ENCODE measurements around the gene SLC66A1. TPM values are rescaled to one million over a fixed set of nuclear protein-coding genes. Genes with fewer than 3 reads are reported as not detected.
"Not testable (repeated sequence)": the region's sequence is repeated elsewhere in the genome, so short reads cannot be mapped to it uniquely, and the experiment has no call there.

The SLC66A1 gene
- total and polyA plus RNA-seq, 4 experiments from 2014 or later, result 3.0 to 10.2 (median 6.1) TPM

DNA sequence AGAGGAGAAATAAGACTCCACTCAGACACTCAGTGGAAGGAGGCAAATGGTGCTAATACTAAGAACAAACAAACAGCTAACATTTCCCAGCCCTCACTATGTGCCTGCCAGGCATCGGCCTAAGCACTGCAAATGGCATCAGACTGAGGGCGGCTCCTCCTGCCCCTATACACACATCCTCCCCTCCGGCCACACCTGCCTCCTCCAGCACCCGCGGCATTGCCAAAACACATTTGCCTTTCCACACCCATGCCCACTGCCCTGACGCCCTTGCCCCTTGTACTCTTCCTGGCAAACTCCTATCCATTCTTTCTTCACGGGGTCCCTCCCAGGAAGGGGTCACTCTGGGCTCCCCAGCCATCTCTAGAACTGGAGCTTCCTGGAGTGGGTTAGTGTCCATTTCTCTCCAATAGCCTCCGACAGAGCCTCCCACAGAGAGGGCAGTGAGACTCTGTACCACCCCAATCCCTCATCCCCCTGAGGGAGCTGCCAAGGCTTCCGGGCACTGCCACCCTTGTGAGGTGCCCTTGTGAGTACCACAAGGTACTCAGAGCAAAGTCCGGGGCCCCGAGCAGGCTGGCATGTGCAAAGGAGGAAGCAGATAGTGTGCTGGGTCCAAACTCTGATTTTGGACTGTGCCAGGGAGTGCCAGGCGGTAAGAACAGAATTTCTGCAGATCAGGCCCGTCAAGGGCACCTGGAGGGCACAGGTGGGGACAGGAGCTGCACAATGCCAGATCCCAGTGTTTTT lies 24.5 kb upstream of the SLC66A1 start:
- H3K9me3 Mint-ChIP-seq, result peaks cover 0 to 6% (median 0%) of the 10 kb centered on the region in 8 donors
- peaks cover 3 to 8% of the 10 kb centered on the region in 2 donors for H3K36me3 Mint-ChIP-seq
- DNase-seq, result no peak
- POLR2A ChIA-PET (ENCODE audit: partially characterized antibody), result interaction anchor here (0.6 kb wide), 1 partner anchor 339 kb away, joined by 3 read pairs; no protein-coding TSS in a partner anchor
- peak overlapping the region; percentile 52 to 76 (median 64) for H3K4me3 Mint-ChIP-seq
- H3K27ac Mint-ChIP-seq, result peak overlapping the region in 1 of 7 donors; percentile 75
- Histone ChIP-seq H3K4me3 (ENCODE audit: low read length in 2 of 2) (no peak overlapping the region), H3K36me3 (ENCODE audit: insufficient read depth, low read length) (no peaks in the 10 kb centered on the region), H3K27me3 (ENCODE audit: insufficient read depth, low read length) (no peaks in the 10 kb centered on the region), H3K27ac (ENCODE audit: low read depth, low read length) (no peak overlapping the region), H3K4me1 (ENCODE audit: insufficient read depth, low read length) (peaks cover 6% of the 10 kb centered on the region), H3K9me3 (ENCODE audit: control insufficient read depth in 1 of 2, low read length in 2 of 2) (no peaks in the 10 kb centered on the region)
- H3K4me1 Mint-ChIP-seq, result peaks cover 0 to 10% (median 1%) of the 10 kb centered on the region in 4 donors
- intact Hi-C loops (cut with micrococcal nuclease), result no loop called here
- CTCF ChIA-PET (ENCODE audit: partially characterized antibody), result no interaction called here
- H3K27me3 Mint-ChIP-seq, result peaks cover 0 to 4% of the 10 kb centered on the region in 2 donors

DNA sequence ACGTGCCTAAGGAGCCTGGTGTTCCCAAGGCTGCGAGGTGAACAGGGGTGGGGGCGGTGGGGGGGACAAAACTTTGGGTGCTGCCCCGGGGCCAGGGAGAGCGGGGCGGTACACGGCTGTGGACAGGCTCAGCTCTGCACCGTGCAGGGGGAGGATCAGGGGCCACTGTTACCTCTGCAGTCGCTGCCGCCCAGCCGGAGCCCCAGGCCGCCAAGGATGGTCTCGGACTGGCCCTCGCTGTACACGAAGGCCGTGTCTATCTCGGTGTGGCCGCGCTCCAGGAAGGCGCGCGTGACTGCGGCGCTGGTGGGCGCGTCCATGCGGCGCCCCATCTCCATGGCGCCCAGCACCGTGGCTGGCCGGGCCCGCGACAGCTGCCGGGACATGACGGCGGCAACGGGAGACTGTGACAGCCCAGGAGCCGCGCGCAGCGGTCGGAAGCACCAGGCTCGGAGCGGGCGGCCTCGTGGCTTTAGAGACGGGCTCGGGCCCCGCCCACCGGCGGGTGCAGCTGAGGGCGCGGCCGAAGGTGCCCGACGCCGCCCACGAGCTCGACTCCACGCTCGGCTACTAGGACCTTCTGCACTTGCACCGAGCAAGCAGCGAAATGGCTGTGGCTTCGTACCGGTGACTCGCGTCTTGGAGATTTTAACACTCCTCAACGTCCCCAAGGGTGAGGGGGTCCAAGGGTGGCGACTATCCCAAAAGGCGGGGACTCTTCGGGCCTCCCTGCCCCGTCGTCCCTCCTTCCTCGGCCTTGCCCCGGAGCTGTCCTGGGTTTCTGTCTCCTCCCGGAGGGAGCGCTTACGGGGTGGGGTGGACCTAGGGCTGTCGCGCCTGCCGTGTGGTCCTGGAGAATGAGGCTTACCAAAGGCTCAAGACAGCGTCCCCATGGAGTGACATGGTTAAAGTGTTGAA lies 23.5 kb upstream of the SLC66A1 start, which contains the start of gene AKR7A3:
Gene AKR7A3, minus strand, starts transcription at position 447 of the 918 bp plus-strand sequence. Its CDS starts 61 bp downstream, at position 386.
- H3K36me3 Mint-ChIP-seq; CTCF ChIA-PET (ENCODE audit: partially characterized antibody); H3K4me1 Mint-ChIP-seq; H3K36me3 ChIP-seq (ENCODE audit: insufficient read depth, low read length); H3K4me1 ChIP-seq (ENCODE audit: insufficient read depth, low read length); H3K27me3 Mint-ChIP-seq; H3K27ac Mint-ChIP-seq; H3K27ac ChIP-seq (ENCODE audit: low read depth, low read length); H3K27me3 ChIP-seq (ENCODE audit: insufficient read depth, low read length); POLR2A ChIA-PET (ENCODE audit: partially characterized antibody); H3K9me3 ChIP-seq (ENCODE audit: control insufficient read depth in 1 of 2, low read length in 2 of 2); intact Hi-C loops (cut with micrococcal nuclease): not testable (repeated sequence)
- Mint-ChIP-seq H3K9me3 (peaks cover 0 to 14% (median under 1%) of the 10 kb centered on the region in 8 donors), H3K4me3 (peak within 1 kb of the TSS; percentile 52 to 76 (median 64))
- H3K4me3 ChIP-seq (ENCODE audit: low read length in 2 of 2), result peak within 1 kb of the TSS in 1 of 2 donors; percentile 35
- peak; percentile 45 to 64 (median 54) for DNase-seq

DNA sequence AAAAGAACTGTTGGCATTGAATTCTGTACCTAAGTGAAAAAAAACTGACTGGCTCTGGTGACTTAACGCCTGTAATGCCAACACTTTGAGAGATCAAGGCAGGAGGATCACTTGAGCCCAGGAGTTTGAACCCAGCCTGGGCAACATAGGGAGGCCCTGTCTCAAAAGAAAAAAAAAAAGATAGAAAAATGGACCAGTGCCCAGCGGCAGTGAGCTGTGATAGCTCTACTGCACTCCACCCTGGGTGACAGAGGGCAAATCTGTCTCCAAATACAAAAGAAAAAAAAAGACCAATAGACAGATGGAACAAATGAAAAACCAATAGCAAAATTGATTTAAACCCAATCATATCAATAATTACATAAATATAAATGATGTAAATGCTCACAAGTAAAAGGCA lies 22.9 kb upstream of the SLC66A1 start:
- POLR2A ChIA-PET (ENCODE audit: partially characterized antibody), result no interaction called here
- H3K36me3 Mint-ChIP-seq, result peaks cover 6 to 10% of the 10 kb centered on the region in 2 donors
- H3K4me1 Mint-ChIP-seq, result peaks cover 0 to 10% (median 1%) of the 10 kb centered on the region in 4 donors
- CTCF ChIA-PET (ENCODE audit: partially characterized antibody), result no interaction called here
- peaks cover 0 to 17% (median 4%) of the 10 kb centered on the region in 8 donors for H3K9me3 Mint-ChIP-seq
- DNase-seq, result no peak
- Histone ChIP-seq H3K4me1 (ENCODE audit: insufficient read depth, low read length) (peaks cover 6% of the 10 kb centered on the region), H3K36me3 (ENCODE audit: insufficient read depth, low read length) (no peaks in the 10 kb centered on the region), H3K27ac (ENCODE audit: low read depth, low read length) (no peak overlapping the region), H3K4me3 (ENCODE audit: low read length in 2 of 2) (peak overlapping the region in 1 of 2 donors; percentile 35), H3K27me3 (ENCODE audit: insufficient read depth, low read length) (no peaks in the 10 kb centered on the region), H3K9me3 (ENCODE audit: control insufficient read depth in 1 of 2, low read length in 2 of 2) (peaks cover 0 to under 1% of the 10 kb centered on the region in 2 donors)
- intact Hi-C loops (cut with micrococcal nuclease), result no loop called here
- H3K27ac Mint-ChIP-seq, result no peak overlapping the region
- H3K27me3 Mint-ChIP-seq, result peaks cover 0 to 4% of the 10 kb centered on the region in 2 donors
- H3K4me3 Mint-ChIP-seq, result peak overlapping the region; percentile 7 to 76 (median 50)

GRCh38 chr1:19294638-19295037 lies 17.5 kb upstream of the SLC66A1 start:
- CTCF ChIA-PET (ENCODE audit: partially characterized antibody), result no interaction called here

GRCh38 chr1:19300211-19300610 lies 11.9 kb upstream of the SLC66A1 start:
- no peak for DNase-seq
- peaks cover 0 to 12% (median 6%) of the 10 kb centered on the region in 8 donors for H3K9me3 Mint-ChIP-seq
- CTCF ChIA-PET (ENCODE audit: partially characterized antibody), result no interaction called here
- no peak overlapping the region for H3K4me3 ChIP-seq (ENCODE audit: low read length in 2 of 2)
- peaks cover 0 to 3% (median under 1%) of the 10 kb centered on the region in 4 donors for H3K4me1 Mint-ChIP-seq
- H3K27ac ChIP-seq (ENCODE audit: low read depth, low read length), result no peak overlapping the region
- peaks cover 10% of the 10 kb centered on the region for H3K36me3 ChIP-seq (ENCODE audit: insufficient read depth, low read length)
- H3K27me3 ChIP-seq (ENCODE audit: insufficient read depth, low read length), result no peaks in the 10 kb centered on the region
- no peaks in the 10 kb centered on the region for H3K4me1 ChIP-seq (ENCODE audit: insufficient read depth, low read length)
- intact Hi-C loops (cut with micrococcal nuclease), result no loop called here
- H3K27ac Mint-ChIP-seq, result no peak overlapping the region
- no peaks in the 10 kb centered on the region for H3K27me3 Mint-ChIP-seq
- POLR2A ChIA-PET (ENCODE audit: partially characterized antibody), result no interaction called here
- H3K9me3 ChIP-seq (ENCODE audit: control insufficient read depth in 1 of 2, low read length in 2 of 2), result peaks cover 0 to 1% of the 10 kb centered on the region in 2 donors
- H3K4me3 Mint-ChIP-seq, result no peak overlapping the region
- peaks cover 25 to 26% of the 10 kb centered on the region in 2 donors for H3K36me3 Mint-ChIP-seq

More at GRCh38 chr1:19294638-19295037, 17.5 kb upstream of the SLC66A1 start:
- H3K27me3 ChIP-seq (ENCODE audit: insufficient read depth, low read length), result no peaks in the 10 kb centered on the region
- H3K36me3 ChIP-seq (ENCODE audit: insufficient read depth, low read length), result no peaks in the 10 kb centered on the region
- H3K4me1 ChIP-seq (ENCODE audit: insufficient read depth, low read length), result no peaks in the 10 kb centered on the region
- H3K4me1 Mint-ChIP-seq, result peaks cover 0 to 3% (median under 1%) of the 10 kb centered on the region in 4 donors
- POLR2A ChIA-PET (ENCODE audit: partially characterized antibody), result interaction anchor here (0.8 kb wide), 1 partner anchor 17 kb away, joined by 3 read pairs; the partner anchor contains the start of gene AKR7A2
- no peak overlapping the region for H3K27ac ChIP-seq (ENCODE audit: low read depth, low read length)
- peaks cover 0 to 10% of the 10 kb centered on the region in 2 donors for H3K9me3 ChIP-seq (ENCODE audit: control insufficient read depth in 1 of 2, low read length in 2 of 2)
- H3K27ac Mint-ChIP-seq, result no peak overlapping the region
- no peak overlapping the region for H3K4me3 Mint-ChIP-seq
- peaks cover 8 to 23% of the 10 kb centered on the region in 2 donors for H3K36me3 Mint-ChIP-seq
- no peak for DNase-seq
- intact Hi-C loops (cut with micrococcal nuclease), result no loop called here
- peaks cover 0 to 35% (median 18%) of the 10 kb centered on the region in 8 donors for H3K9me3 Mint-ChIP-seq
- H3K4me3 ChIP-seq (ENCODE audit: low read length in 2 of 2), result no peak overlapping the region
- H3K27me3 Mint-ChIP-seq, result no peaks in the 10 kb centered on the region

DNA sequence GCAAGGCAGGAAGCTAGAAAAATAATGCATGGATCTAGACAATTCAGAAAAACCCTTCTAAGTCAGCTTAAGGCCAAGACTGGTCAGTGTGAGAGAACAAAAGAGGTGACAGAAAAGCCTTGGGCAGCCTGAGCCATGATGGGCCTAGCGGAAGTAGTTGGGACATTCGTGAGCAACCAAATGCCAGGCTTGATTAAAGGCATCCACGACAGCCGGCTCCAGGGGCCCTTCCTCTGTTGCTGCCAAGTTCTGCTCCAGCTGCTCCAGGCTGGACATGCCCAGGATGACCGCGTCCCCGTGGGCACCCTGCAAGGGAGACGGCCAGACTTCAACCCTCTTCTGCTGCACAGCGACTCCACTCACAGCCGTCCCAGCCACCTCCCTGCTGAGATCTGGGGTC lies 8.0 kb upstream of the SLC66A1 start:
- H3K9me3 ChIP-seq (ENCODE audit: control insufficient read depth in 1 of 2, low read length in 2 of 2); CTCF ChIA-PET (ENCODE audit: partially characterized antibody); H3K27me3 ChIP-seq (ENCODE audit: insufficient read depth, low read length); H3K4me1 ChIP-seq (ENCODE audit: insufficient read depth, low read length); H3K27ac ChIP-seq (ENCODE audit: low read depth, low read length); H3K27ac Mint-ChIP-seq; H3K4me3 Mint-ChIP-seq; DNase-seq; intact Hi-C loops (cut with micrococcal nuclease); H3K27me3 Mint-ChIP-seq; H3K9me3 Mint-ChIP-seq; H3K4me3 ChIP-seq (ENCODE audit: low read length in 2 of 2): not testable (repeated sequence)
- POLR2A ChIA-PET (ENCODE audit: partially characterized antibody), result interaction anchor here (0.7 kb wide), 1 partner anchor 391 kb away, joined by 3 read pairs; no protein-coding TSS in a partner anchor
- peaks cover 4 to 11% (median 5%) of the 10 kb centered on the region in 4 donors for H3K4me1 Mint-ChIP-seq
- H3K36me3 ChIP-seq (ENCODE audit: insufficient read depth, low read length), result peaks cover 20% of the 10 kb centered on the region
- peaks cover 39 to 50% of the 10 kb centered on the region in 2 donors for H3K36me3 Mint-ChIP-seq

DNA sequence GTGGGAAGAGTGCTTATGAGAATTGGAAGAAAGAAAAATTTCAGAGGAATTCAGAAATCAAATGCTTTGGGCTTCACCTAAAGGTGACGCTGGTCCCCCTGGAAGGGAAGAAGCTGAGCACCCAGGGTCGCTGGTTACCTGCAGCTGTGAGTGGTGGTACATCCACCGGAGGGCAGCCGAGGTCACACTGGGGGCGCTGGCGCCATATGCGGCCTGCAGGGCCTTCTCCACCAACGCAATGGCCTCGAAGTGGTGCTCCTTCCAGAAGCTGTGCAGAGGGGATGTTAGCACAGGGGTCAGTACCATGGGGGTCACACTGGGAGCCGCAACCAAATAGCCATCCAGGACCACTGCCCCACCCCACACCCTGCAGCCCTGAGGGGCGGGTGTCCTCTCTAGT lies 6.2 kb upstream of the SLC66A1 start:
- Histone ChIP-seq H3K9me3 (ENCODE audit: control insufficient read depth in 1 of 2, low read length in 2 of 2) (no peaks in the 10 kb centered on the region), H3K4me1 (ENCODE audit: insufficient read depth, low read length) (peaks cover 5% of the 10 kb centered on the region), H3K27ac (ENCODE audit: low read depth, low read length) (no peak overlapping the region), H3K36me3 (ENCODE audit: insufficient read depth, low read length) (peaks cover 20% of the 10 kb centered on the region), H3K27me3 (ENCODE audit: insufficient read depth, low read length) (no peaks in the 10 kb centered on the region), H3K4me3 (ENCODE audit: low read length in 2 of 2) (no peak overlapping the region)
- intact Hi-C loops (cut with micrococcal nuclease), result no loop called here
- Mint-ChIP-seq H3K27me3 (no peaks in the 10 kb centered on the region), H3K4me1 (peaks cover 10 to 22% (median 14%) of the 10 kb centered on the region in 4 donors), H3K9me3 (no peaks in the 10 kb centered on the region), H3K27ac (no peak overlapping the region), H3K36me3 (peaks cover 36 to 50% of the 10 kb centered on the region in 2 donors), H3K4me3 (no peak overlapping the region)
- no peak for DNase-seq
- CTCF ChIA-PET (ENCODE audit: partially characterized antibody), result interaction anchor here (0.6 to 1.5 kb wide), 2 partner anchors 8 to 1807 kb away, joined by 3 read pairs; no protein-coding TSS in a partner anchor
- POLR2A ChIA-PET (ENCODE audit: partially characterized antibody), result no interaction called here

Measured in CD4-positive, alpha-beta memory T cell (primary cell).